MCF 10A (cell line): Measurements from ENCODE around the gene LRP8. TPM values are rescaled to one million over a fixed set of nuclear protein-coding genes. Genes with fewer than 3 reads are reported as not detected.

Source experiments
- BruUV-seq: library from RNA; stranded (reverse); fragments of 400-500 nt; replicated peaks from 2 replicates; lab custom pipeline; 2021; lab: Mats Ljungman, UMichigan
- CTCF ChIA-PET: fragments of 300-600 bp; sonication (Branson Sonifier 250); formaldehyde crosslinking; extraction: SDS; loops from one replicate; lab custom pipeline; 2021; ENCODE audit warnings: antibody characterized with exemption, inconsistent platforms; lab: Yijun Ruan, JAX
- POLR2A ChIA-PET: fragments of 300-600, 350-650 bp; sonication (Branson Sonifier 250); formaldehyde crosslinking; extraction: SDS; loops from one replicate; lab custom pipeline; 2020; ENCODE audit warnings: antibody characterized with exemption, inconsistent platforms; lab: Yijun Ruan, JAX
- DNase-seq: peaks from one replicate; pipeline ENCODE4 v3.0.0-alpha.2; 2018; ENCODE audit not compliant: unreplicated experiment
- H3K27ac Mint-ChIP-seq: one replicate; pipeline ENCODE4 v1.8.0; 2022; ENCODE audit warnings: mild to moderate bottlenecking, low read depth, mixed read lengths; ENCODE audit not compliant: unreplicated experiment
- H3K27me3 Mint-ChIP-seq: one replicate; pipeline ENCODE4 v1.8.0; 2022; ENCODE audit warnings: mixed read lengths; ENCODE audit not compliant: insufficient read depth, unreplicated experiment
- H3K36me3 Mint-ChIP-seq: one replicate; pipeline ENCODE4 v1.8.0; 2022; ENCODE audit warnings: mild to moderate bottlenecking, moderate library complexity, mixed read lengths; ENCODE audit not compliant: insufficient read depth, unreplicated experiment
- H3K4me1 Mint-ChIP-seq: one replicate; pipeline ENCODE4 v1.8.0; 2022; ENCODE audit warnings: mixed read lengths; ENCODE audit not compliant: insufficient read depth, unreplicated experiment
- H3K4me3 Mint-ChIP-seq: one replicate; pipeline ENCODE4 v1.8.0; 2022; ENCODE audit warnings: mild to moderate bottlenecking, moderate library complexity, mixed read lengths; ENCODE audit not compliant: unreplicated experiment
- H3K9me3 Mint-ChIP-seq: one replicate; pipeline ENCODE4 v1.8.0; 2022; ENCODE audit warnings: mixed read lengths; ENCODE audit not compliant: unreplicated experiment
- CTCF ChIP-seq: fragments of 200-600 bp; IDR thresholded peaks from one replicate; pipeline ENCODE4 v1.8.0; 2022; ENCODE audit warnings: antibody characterized with exemption, mild to moderate bottlenecking; ENCODE audit not compliant: unreplicated experiment
- intact Hi-C: fragments of 100-400 bp; cut with micrococcal nuclease; formaldehyde crosslinking; loops from 2 replicates; pipeline ENCODE4 v1.14.1; 2022
- total RNA-seq: library from RNA; stranded (reverse); gene quantifications from 2 replicates; pipeline ENCODE4 v1.2.3, GENCODE V29; 2022

Gene LRP8
- total RNA-seq, 1 experiment from 2014 or later: 21.8 TPM

DNA sequence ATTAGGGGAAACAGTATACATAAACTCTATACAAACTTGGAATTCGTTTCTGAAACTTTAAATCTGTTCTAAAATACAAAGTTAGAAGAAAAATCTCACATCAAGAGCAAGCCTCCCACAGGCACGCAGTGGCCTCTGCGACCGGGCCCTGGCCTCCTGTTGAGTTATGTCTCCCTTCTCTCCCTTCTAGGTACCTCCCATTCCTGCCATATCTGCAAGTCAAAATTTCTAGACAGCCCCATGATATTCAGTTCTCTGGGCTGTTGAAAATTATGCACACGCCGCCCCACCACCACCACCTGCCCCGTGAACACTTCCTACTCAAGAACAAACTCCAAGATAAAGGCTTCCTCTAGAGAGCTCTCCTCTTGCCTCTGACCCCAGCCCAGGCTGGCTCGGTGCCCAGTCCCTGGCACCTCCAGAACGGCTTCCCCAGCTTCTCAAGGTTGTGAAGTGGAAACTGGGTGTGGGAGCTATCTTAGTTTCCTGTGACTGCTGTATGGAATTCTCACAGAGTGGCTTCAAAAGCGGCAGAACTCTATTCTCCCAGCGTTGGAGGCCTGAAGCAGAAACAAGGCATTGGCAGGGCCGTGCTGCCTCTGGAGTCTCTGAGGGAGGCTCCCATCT is 37.7 kb upstream of the LRP8 start:
- Mint-ChIP-seq H3K36me3 (no peaks in the 10 kb centered on the region), H3K4me3 (no peak overlapping the region), H3K27ac (no peak overlapping the region), H3K27me3 (no peaks in the 10 kb centered on the region), H3K4me1 (no peaks in the 10 kb centered on the region), H3K9me3 (no peaks in the 10 kb centered on the region)
- no TSS peak for BruUV-seq
- CTCF ChIA-PET: interaction anchor here (0.8 kb wide), 1 partner anchor 16 kb away, joined by 3 read pairs; no protein-coding TSS in a partner anchor
- POLR2A ChIA-PET: no interaction called here
- intact Hi-C loops: no loop called here
- no peak for DNase-seq
- TF ChIP-seq CTCF: no peak

GRCh38 chr1:53362851-53363642 is 35.2 kb upstream of the LRP8 start:
- Mint-ChIP-seq H3K4me1 (no peaks in the 10 kb centered on the region), H3K4me3 (no peak overlapping the region), H3K27me3 (no peaks in the 10 kb centered on the region), H3K36me3 (no peaks in the 10 kb centered on the region), H3K9me3 (no peaks in the 10 kb centered on the region), H3K27ac (no peak overlapping the region)
- ChIA-PET CTCF (no interaction called here), POLR2A (no interaction called here)
- no peak for DNase-seq
- TF ChIP-seq CTCF: no peak
- intact Hi-C loops: no loop called here
- BruUV-seq: no TSS peak

GRCh38 chr1:53362270-53362669 is 34.4 kb upstream of the LRP8 start:
- H3K4me3 Mint-ChIP-seq: no peak overlapping the region
- peaks cover under 1% of the 10 kb centered on the region for H3K4me1 Mint-ChIP-seq
- intact Hi-C loops: no loop called here
- TF ChIP-seq CTCF: no peak
- POLR2A ChIA-PET: no interaction called here
- no peak overlapping the region for H3K27ac Mint-ChIP-seq
- peaks cover 3% of the 10 kb centered on the region for H3K27me3 Mint-ChIP-seq
- no TSS peak for BruUV-seq
- DNase-seq: no peak
- H3K36me3 Mint-ChIP-seq: no peaks in the 10 kb centered on the region
- H3K9me3 Mint-ChIP-seq: no peaks in the 10 kb centered on the region
- CTCF ChIA-PET: no interaction called here

DNA sequence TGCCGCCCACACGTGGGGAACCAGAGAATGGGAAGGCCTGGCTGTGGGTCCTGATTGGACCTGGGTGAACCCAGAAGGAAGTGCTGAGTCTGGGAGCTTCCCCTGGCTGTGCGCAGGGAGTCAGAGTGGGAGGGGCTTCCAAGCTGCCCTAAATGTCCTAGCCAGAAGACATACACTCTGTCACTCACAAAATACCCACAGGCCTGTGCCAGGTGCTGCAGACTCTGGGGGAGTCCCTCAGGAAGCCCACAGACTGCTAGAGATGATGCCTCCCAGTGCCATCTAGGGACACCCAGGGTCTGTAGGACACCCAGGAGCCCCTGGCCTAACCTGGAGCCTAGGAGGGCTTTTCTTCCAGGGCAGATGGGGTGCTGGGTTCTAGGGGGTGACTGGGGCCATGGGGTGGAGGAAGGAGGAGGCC is 33.7 kb upstream of the LRP8 start:
- POLR2A ChIA-PET: no interaction called here
- no peak for TF ChIP-seq CTCF
- Mint-ChIP-seq H3K9me3 (no peaks in the 10 kb centered on the region), H3K36me3 (no peaks in the 10 kb centered on the region), H3K4me1 (peaks cover 5% of the 10 kb centered on the region), H3K4me3 (no peak overlapping the region), H3K27me3 (peaks cover 10% of the 10 kb centered on the region), H3K27ac (no peak overlapping the region)
- no peak for DNase-seq
- no TSS peak for BruUV-seq
- CTCF ChIA-PET: interaction anchor here (0.7 kb wide), 1 partner anchor 97 kb away, joined by 3 read pairs; no protein-coding TSS in a partner anchor
- intact Hi-C loops: no loop called here
